GM19372 (cell line): ENCODE results near the gene PTPA.

Experiments used
- ATAC-seq: cut with Tn5 transposase; IDR thresholded peaks from one replicate; pipeline ENCODE4 v1.9.1; 2021; ENCODE audit warnings: mild to moderate bottlenecking, low read depth, moderate library complexity; ENCODE audit not compliant: unreplicated experiment

The PTPA gene

GRCh38 chr9:129136446-129137035 lies 25.3 kb downstream of the PTPA start:
- ATAC-seq: no peak

GRCh38 chr9:129137292-129138143 lies 26.3 kb downstream of the PTPA start:
- no peak for ATAC-seq

GRCh38 chr9:129138144-129138462 lies 26.9 kb downstream of the PTPA start:
- ATAC-seq: no peak

- no peak for ATAC-seq
These were observed 27.4 kb downstream of the PTPA start for GRCh38 chr9:129138476-129139232.

- ATAC-seq: no peak
These were observed 28.2 kb downstream of the PTPA start for GRCh38 chr9:129139233-129139992.

GRCh38 chr9:129139993-129140396 lies 28.8 kb downstream of the PTPA start:
- no peak for ATAC-seq

GRCh38 chr9:129140397-129141065 lies 29.3 kb downstream of the PTPA start:
- no peak for ATAC-seq

- no peak for ATAC-seq
These were observed 30.1 kb downstream of the PTPA start for GRCh38 chr9:129141066-129142041.

- no peak for ATAC-seq
These were observed 31.1 kb downstream of the PTPA start for GRCh38 chr9:129142138-129142935.

GRCh38 chr9:129143031-129143927 lies 32.1 kb downstream of the PTPA start:
- no peak for ATAC-seq

- no peak for ATAC-seq
These were observed 34.1 kb downstream of the PTPA start for GRCh38 chr9:129145316-129145715.

GRCh38 chr9:129145841-129146292 lies 34.7 kb downstream of the PTPA start:
- no peak for ATAC-seq

GRCh38 chr9:129146441-129146941 lies 35.3 kb downstream of the PTPA start:
- no peak for ATAC-seq

- ATAC-seq: no peak
These were observed 37.4 kb downstream of the PTPA start for GRCh38 chr9:129148463-129149204.

- no peak for ATAC-seq
These were observed 38.2 kb downstream of the PTPA start for GRCh38 chr9:129149442-129149841.

GRCh38 chr9:129150122-129150521 lies 38.9 kb downstream of the PTPA start:
- no peak for ATAC-seq
